HG03108 (cell line): ENCODE results near the gene SBF2.

ENCODE experiments used
- ATAC-seq: cut with Tn5 transposase; IDR thresholded peaks from one replicate; pipeline ENCODE4 v1.9.1; 2021; ENCODE audit warnings: moderate library complexity; ENCODE audit not compliant: unreplicated experiment

The SBF2 gene

GRCh38 chr11:9735236-9735635 lies 558.8 kb downstream of the SBF2 start:
- no peak for ATAC-seq

- ATAC-seq: no peak
Measured at GRCh38 chr11:9733212-9733611, 560.8 kb downstream of the SBF2 start.

- ATAC-seq: no peak
Measured at GRCh38 chr11:9732453-9732852, 561.6 kb downstream of the SBF2 start.

GRCh38 chr11:9731256-9731655 lies 562.8 kb downstream of the SBF2 start:
- no peak for ATAC-seq
